Natural killer cell treated with Interleukin-12 subunit alpha and Interleukin-12 subunit beta and Interleukin-15 and Interleukin-18, amount 100 ng/mL, for 72 hours (primary cell): ENCODE data around the gene GRAP2. TPM values are rescaled to one million over a fixed set of nuclear protein-coding genes. Genes with fewer than 3 reads are reported as not detected.
"Not testable (repeated sequence)": the region's sequence is repeated elsewhere in the genome, so short reads cannot be mapped to it uniquely, and the experiment has no call there.

Experiments used
- ATAC-seq, 2 donors: fragments of 150-1000 bp; cut with Tn5 transposase in 1 of 2; sonication (Bioruptor Pico), chemical (Tn5 transposase) in 1 of 2; 2 replicates each; pipeline ENCODE4 v1.10.0; 2021
- DNase-seq: peaks from one replicate; pipeline ENCODE4 v3.0.0; 2022; ENCODE audit warnings: low spot score
- H3K27ac Mint-ChIP-seq, 2 donors: 1 replicate in 1 of 2; 2 replicates in 1 of 2; pipeline ENCODE4 v1.8.0; 2022; ENCODE audit warnings: mixed read lengths in 2 of 2, mild to moderate bottlenecking in 1 of 2, moderate library complexity in 1 of 2
- H3K27me3 Mint-ChIP-seq, 2 donors: 1 replicate in 1 of 2; 2 replicates in 1 of 2; pipeline ENCODE4 v1.8.0; 2022; ENCODE audit warnings: mixed read lengths in 2 of 2
- H3K36me3 Mint-ChIP-seq: one replicate; pipeline ENCODE4 v1.8.0; 2022; ENCODE audit warnings: mixed read lengths
- H3K4me1 Mint-ChIP-seq, 2 donors: 1 replicate in 1 of 2; 2 replicates in 1 of 2; pipeline ENCODE4 v1.8.0; 2022; ENCODE audit warnings: low read depth in 2 of 2, mixed read lengths in 2 of 2, mild to moderate bottlenecking in 1 of 2
- H3K4me3 Mint-ChIP-seq: one replicate; pipeline ENCODE4 v1.8.0; 2022; ENCODE audit warnings: mixed read lengths
- H3K9me3 Mint-ChIP-seq: 2 replicates; pipeline ENCODE4 v1.8.0; 2022; ENCODE audit warnings: mixed read lengths
- total RNA-seq, 2 donors: library from RNA; stranded (reverse); gene quantifications; one replicate each; pipeline ENCODE4 v1.2.3, GENCODE V29; 2022

Gene GRAP2
- total RNA-seq, 2 donors from 2014 or later, result 13.2 to 36.4 TPM

GRCh38 chr22:39983346-39983745 is 82.5 kb downstream of the GRAP2 start:
- H3K36me3 Mint-ChIP-seq, result no peaks in the 10 kb centered on the region
- peaks cover 0 to 7% of the 10 kb centered on the region in 2 donors for H3K27me3 Mint-ChIP-seq
- ATAC-seq, result no peak
- H3K4me1 Mint-ChIP-seq, result peaks cover 10 to 11% of the 10 kb centered on the region in 2 donors
- no peak overlapping the region for H3K4me3 Mint-ChIP-seq
- no peaks in the 10 kb centered on the region for H3K9me3 Mint-ChIP-seq
- H3K27ac Mint-ChIP-seq, result no peak overlapping the region
- no peak for DNase-seq

GRCh38 chr22:39984006-39984405 is 83.1 kb downstream of the GRAP2 start:
- ATAC-seq (no peak), DNase-seq (no peak)
- no peak overlapping the region for H3K4me3 Mint-ChIP-seq
- peaks cover 14% of the 10 kb centered on the region in 2 donors for H3K4me1 Mint-ChIP-seq
- H3K27ac Mint-ChIP-seq, result no peak overlapping the region
- peaks cover 5 to 12% of the 10 kb centered on the region in 2 donors for H3K27me3 Mint-ChIP-seq
- no peaks in the 10 kb centered on the region for H3K36me3 Mint-ChIP-seq
- no peaks in the 10 kb centered on the region for H3K9me3 Mint-ChIP-seq

- Mint-ChIP-seq H3K27me3 (peaks cover 11 to 13% of the 10 kb centered on the region in 2 donors), H3K4me3 (no peak overlapping the region), H3K4me1 (peaks cover 12 to 15% of the 10 kb centered on the region in 2 donors), H3K36me3 (no peaks in the 10 kb centered on the region), H3K9me3 (no peaks in the 10 kb centered on the region), H3K27ac (no peak overlapping the region)
- DNase-seq (no peak), ATAC-seq (no peak)
Observed at GRCh38 chr22:39984746-39985145, 83.9 kb downstream of the GRAP2 start.

GRCh38 chr22:39985383-39986035 is 84.6 kb downstream of the GRAP2 start:
- no peak for ATAC-seq
- Mint-ChIP-seq H3K4me1 (peaks cover 12 to 15% of the 10 kb centered on the region in 2 donors), H3K36me3 (no peaks in the 10 kb centered on the region), H3K9me3 (no peaks in the 10 kb centered on the region), H3K27ac (no peak overlapping the region), H3K4me3 (no peak overlapping the region), H3K27me3 (peaks cover 11 to 13% of the 10 kb centered on the region in 2 donors)
- DNase-seq, result no peak

- ATAC-seq (no peak), DNase-seq (no peak)
- Mint-ChIP-seq H3K4me3 (no peak overlapping the region), H3K27ac (peak overlapping the region; percentile 0 to 5), H3K36me3 (no peaks in the 10 kb centered on the region), H3K27me3 (peaks cover 25 to 31% of the 10 kb centered on the region in 2 donors), H3K9me3 (no peaks in the 10 kb centered on the region), H3K4me1 (peaks cover 12% of the 10 kb centered on the region in 2 donors)
Observed at GRCh38 chr22:39988386-39989114, 87.7 kb downstream of the GRAP2 start.

GRCh38 chr22:39989633-39990032 is 88.7 kb downstream of the GRAP2 start:
- ATAC-seq, result no peak
- no peaks in the 10 kb centered on the region for H3K9me3 Mint-ChIP-seq
- DNase-seq, result no peak
- H3K36me3 Mint-ChIP-seq, result no peaks in the 10 kb centered on the region
- H3K4me1 Mint-ChIP-seq, result peaks cover 5 to 18% of the 10 kb centered on the region in 2 donors
- H3K27ac Mint-ChIP-seq, result no peak overlapping the region
- peaks cover 29 to 38% of the 10 kb centered on the region in 2 donors for H3K27me3 Mint-ChIP-seq
- H3K4me3 Mint-ChIP-seq, result no peak overlapping the region

- no peaks in the 10 kb centered on the region for H3K9me3 Mint-ChIP-seq
- no peaks in the 10 kb centered on the region for H3K36me3 Mint-ChIP-seq
- peak; percentile 10 for DNase-seq
- peaks cover 27 to 38% of the 10 kb centered on the region in 2 donors for H3K27me3 Mint-ChIP-seq
- no peak overlapping the region for H3K27ac Mint-ChIP-seq
- no peak overlapping the region for H3K4me3 Mint-ChIP-seq
- ATAC-seq, result no peak
- peaks cover 5 to 15% of the 10 kb centered on the region in 2 donors for H3K4me1 Mint-ChIP-seq
Observed at GRCh38 chr22:39990686-39991085, 89.8 kb downstream of the GRAP2 start.

- H3K27ac Mint-ChIP-seq, result no peak overlapping the region
- peaks cover 29 to 38% of the 10 kb centered on the region in 2 donors for H3K27me3 Mint-ChIP-seq
- no peaks in the 10 kb centered on the region for H3K36me3 Mint-ChIP-seq
- DNase-seq, result peak; percentile 40
- H3K4me1 Mint-ChIP-seq, result peaks cover 5 to 15% of the 10 kb centered on the region in 2 donors
- no peak for ATAC-seq
- no peaks in the 10 kb centered on the region for H3K9me3 Mint-ChIP-seq
- no peak overlapping the region for H3K4me3 Mint-ChIP-seq
Observed at GRCh38 chr22:39991159-39991860, 90.4 kb downstream of the GRAP2 start.

- Mint-ChIP-seq H3K27me3 (peaks cover 34 to 38% of the 10 kb centered on the region in 2 donors), H3K9me3 (no peaks in the 10 kb centered on the region), H3K36me3 (no peaks in the 10 kb centered on the region), H3K4me3 (no peak overlapping the region), H3K27ac (no peak overlapping the region), H3K4me1 (peaks cover 5 to 15% of the 10 kb centered on the region in 2 donors)
- DNase-seq (no peak), ATAC-seq (no peak)
Observed at GRCh38 chr22:39992088-39992826, 91.4 kb downstream of the GRAP2 start.

- not testable (repeated sequence) for ATAC-seq, H3K9me3 Mint-ChIP-seq, DNase-seq, H3K36me3 Mint-ChIP-seq, H3K27ac Mint-ChIP-seq, H3K4me3 Mint-ChIP-seq
- peaks cover 5 to 15% of the 10 kb centered on the region in 2 donors for H3K4me1 Mint-ChIP-seq
- peaks cover 37 to 38% of the 10 kb centered on the region in 2 donors for H3K27me3 Mint-ChIP-seq
Observed at GRCh38 chr22:39992894-39993293, 92.0 kb downstream of the GRAP2 start.

- no peaks in the 10 kb centered on the region for H3K36me3 Mint-ChIP-seq
- no peaks in the 10 kb centered on the region for H3K9me3 Mint-ChIP-seq
- ATAC-seq, result no peak
- peaks cover 30 to 32% of the 10 kb centered on the region in 2 donors for H3K27me3 Mint-ChIP-seq
- DNase-seq, result no peak
- H3K4me3 Mint-ChIP-seq, result peak overlapping the region; percentile 58
- peak overlapping the region; percentile 22 to 49 for H3K27ac Mint-ChIP-seq
- H3K4me1 Mint-ChIP-seq, result peaks cover under 1 to 6% of the 10 kb centered on the region in 2 donors
Observed at GRCh38 chr22:39994041-39994565, 93.2 kb downstream of the GRAP2 start.

GRCh38 chr22:39994566-39995392 is 93.9 kb downstream of the GRAP2 start, which contains the start of gene FAM83F:
FAM83F (plus strand) TSS chr22:39994954; CDS start chr22:39995043, 89 bp downstream.
- H3K27ac Mint-ChIP-seq, result peak within 1 kb of the TSS; percentile 22 to 49
- no peaks in the 10 kb centered on the region for H3K36me3 Mint-ChIP-seq
- no peaks in the 10 kb centered on the region for H3K9me3 Mint-ChIP-seq
- peaks cover 0 to 6% of the 10 kb centered on the region in 2 donors for H3K4me1 Mint-ChIP-seq
- H3K27me3 Mint-ChIP-seq, result peaks cover 27 to 30% of the 10 kb centered on the region in 2 donors
- ATAC-seq (peak; percentile 80 to 86), DNase-seq (no peak)
- peak within 1 kb of the TSS; percentile 58 for H3K4me3 Mint-ChIP-seq
